Activated CD8-positive, alpha-beta memory T cell treated with anti-CD3 and anti-CD28 coated beads, Interleukin-2, amount 10 ng/mL, durations not matched to agents 7 days and 5 days (primary cell): ENCODE results near the gene CCIN. TPM values are rescaled to one million over a fixed set of nuclear protein-coding genes. Genes with fewer than 3 reads are reported as not detected.
"Not testable (repeated sequence)": the region's sequence is repeated elsewhere in the genome, so short reads cannot be mapped to it uniquely, and the experiment has no call there.

Experiments used
- ATAC-seq: fragments of 150-1000 bp; cut with Tn5 transposase; one replicate; pipeline ENCODE4 v1.10.0; 2021; ENCODE audit warnings: moderate library complexity
- CTCF ChIA-PET: fragments of 350-600 bp; sonication (Branson Sonifier 250); formaldehyde crosslinking; loops from one replicate; lab custom pipeline; 2021; ENCODE audit warnings: antibody characterized with exemption; lab: Charles Lee
- DNase-seq: peaks from one replicate; pipeline ENCODE4 v3.0.0-alpha.2; 2020
- H3K27ac Mint-ChIP-seq: one replicate; pipeline ENCODE4 v1.8.0; 2021; ENCODE audit warnings: mild to moderate bottlenecking, mixed read lengths
- H3K27me3 Mint-ChIP-seq: one replicate; pipeline ENCODE4 v1.8.0; 2021; ENCODE audit warnings: mixed read lengths
- H3K36me3 Mint-ChIP-seq: one replicate; pipeline ENCODE4 v1.8.0; 2021; ENCODE audit warnings: mild to moderate bottlenecking, mixed read lengths
- H3K4me1 Mint-ChIP-seq: one replicate; pipeline ENCODE4 v1.8.0; 2021; ENCODE audit warnings: mixed read lengths
- H3K4me3 Mint-ChIP-seq: one replicate; pipeline ENCODE4 v1.8.0; 2021; ENCODE audit warnings: mild to moderate bottlenecking, moderate library complexity, mixed read lengths
- H3K9me3 Mint-ChIP-seq: one replicate; pipeline ENCODE4 v1.8.0; 2022; ENCODE audit warnings: low read depth, mixed read lengths
- total RNA-seq, 2 experiments: library from RNA; stranded (reverse); gene quantifications; one replicate each; pipeline ENCODE4 v1.2.3, GENCODE V29; 2021

CCIN gene
- total RNA-seq, 2 experiments from 2014 or later = 0.15 TPM; not detected in 1

- no peak for DNase-seq
- Mint-ChIP-seq H3K27ac (no peak overlapping the region), H3K9me3 (no peaks in the 10 kb centered on the region), H3K4me1 (peaks cover 51% of the 10 kb centered on the region), H3K27me3 (no peaks in the 10 kb centered on the region), H3K4me3 (no peak overlapping the region), H3K36me3 (peaks cover 57% of the 10 kb centered on the region)
- CTCF ChIA-PET = interaction anchor here (0.5 to 5.2 kb wide), 5 partner anchors 11 to 117 kb away, joined by 3 to 33 read pairs (median 8); partner anchors contain the start of genes GLIPR2 and RECK
- ATAC-seq = no peak
Observed at GRCh38 chr9:36153746-36154145, 15.4 kb upstream of the CCIN start.

GRCh38 chr9:36154331-36154952, 14.7 kb upstream of the CCIN start:
- DNase-seq = no peak
- no peaks in the 10 kb centered on the region for H3K9me3 Mint-ChIP-seq
- H3K36me3 Mint-ChIP-seq = peaks cover 61% of the 10 kb centered on the region
- no peak overlapping the region for H3K4me3 Mint-ChIP-seq
- H3K27ac Mint-ChIP-seq = no peak overlapping the region
- H3K27me3 Mint-ChIP-seq = no peaks in the 10 kb centered on the region
- H3K4me1 Mint-ChIP-seq = peaks cover 45% of the 10 kb centered on the region
- no peak for ATAC-seq
- CTCF ChIA-PET = interaction anchor here (0.8 to 5.2 kb wide), 5 partner anchors 11 to 51 kb away, joined by 3 to 33 read pairs (median 8); partner anchors contain the start of gene GLIPR2

GRCh38 chr9:36156116-36156515, 13.1 kb upstream of the CCIN start:
- ATAC-seq (no peak), DNase-seq (no peak)
- Mint-ChIP-seq H3K9me3 (no peaks in the 10 kb centered on the region), H3K4me1 (peaks cover 29% of the 10 kb centered on the region), H3K27me3 (no peaks in the 10 kb centered on the region), H3K36me3 (peaks cover 54% of the 10 kb centered on the region), H3K4me3 (no peak overlapping the region), H3K27ac (no peak overlapping the region)
- CTCF ChIA-PET = interaction anchor here (1.2 to 5.2 kb wide), 3 partner anchors 9 to 53 kb away, joined by 4 to 33 read pairs (median 5); no protein-coding TSS in a partner anchor

- no peak for ATAC-seq
- peaks cover 13% of the 10 kb centered on the region for H3K4me1 Mint-ChIP-seq
- no peak overlapping the region for H3K4me3 Mint-ChIP-seq
- H3K9me3 Mint-ChIP-seq = no peaks in the 10 kb centered on the region
- H3K36me3 Mint-ChIP-seq = peaks cover 44% of the 10 kb centered on the region
- CTCF ChIA-PET = interaction anchor here (1.1 to 5.2 kb wide), 3 partner anchors 7 to 55 kb away, joined by 4 to 33 read pairs (median 5); no protein-coding TSS in a partner anchor
- no peak overlapping the region for H3K27ac Mint-ChIP-seq
- DNase-seq = no peak
- H3K27me3 Mint-ChIP-seq = no peaks in the 10 kb centered on the region
Observed at GRCh38 chr9:36158122-36158521, 11.1 kb upstream of the CCIN start.

GRCh38 chr9:36158917-36159316, 10.3 kb upstream of the CCIN start:
- Mint-ChIP-seq H3K4me1 (peaks cover 9% of the 10 kb centered on the region), H3K36me3 (peaks cover 40% of the 10 kb centered on the region), H3K9me3 (no peaks in the 10 kb centered on the region), H3K4me3 (no peak overlapping the region), H3K27me3 (no peaks in the 10 kb centered on the region), H3K27ac (no peak overlapping the region)
- ATAC-seq (no peak), DNase-seq (no peak)
- CTCF ChIA-PET = interaction anchor here (0.8 to 1.3 kb wide), 3 partner anchors 55 to 136 kb away, joined by 3 to 4 read pairs (median 3); no protein-coding TSS in a partner anchor

GRCh38 chr9:36159509-36159908, 9.7 kb upstream of the CCIN start:
- H3K4me1 Mint-ChIP-seq = not testable (repeated sequence)

GRCh38 chr9:36160126-36160525, 9.1 kb upstream of the CCIN start:
- H3K4me3 Mint-ChIP-seq, DNase-seq, ATAC-seq, H3K27ac Mint-ChIP-seq, H3K4me1 Mint-ChIP-seq, H3K9me3 Mint-ChIP-seq, H3K27me3 Mint-ChIP-seq: not testable (repeated sequence)
- peaks cover 31% of the 10 kb centered on the region for H3K36me3 Mint-ChIP-seq
- CTCF ChIA-PET = interaction anchor here (1.2 kb wide), 1 partner anchor 55 kb away, joined by 3 read pairs; no protein-coding TSS in a partner anchor

More at GRCh38 chr9:36159509-36159908, 9.7 kb upstream of the CCIN start:
- peaks cover 35% of the 10 kb centered on the region for H3K36me3 Mint-ChIP-seq
- H3K9me3 Mint-ChIP-seq, DNase-seq, H3K4me3 Mint-ChIP-seq, H3K27me3 Mint-ChIP-seq, H3K27ac Mint-ChIP-seq, ATAC-seq: not testable (repeated sequence)
- CTCF ChIA-PET = interaction anchor here (0.9 to 1.3 kb wide), 2 partner anchors 56 to 57 kb away, joined by 3 to 4 read pairs; no protein-coding TSS in a partner anchor

GRCh38 chr9:36161187-36161586, 8.0 kb upstream of the CCIN start:
- Mint-ChIP-seq H3K27me3 (peaks cover 5% of the 10 kb centered on the region), H3K36me3 (peaks cover 24% of the 10 kb centered on the region), H3K4me3 (no peak overlapping the region), H3K9me3 (no peaks in the 10 kb centered on the region), H3K27ac (no peak overlapping the region), H3K4me1 (peaks cover 4% of the 10 kb centered on the region)
- CTCF ChIA-PET = interaction anchor here (1.2 kb wide), 1 partner anchor 56 kb away, joined by 3 read pairs; no protein-coding TSS in a partner anchor
- ATAC-seq = no peak
- no peak for DNase-seq

- H3K9me3 Mint-ChIP-seq = no peaks in the 10 kb centered on the region
- H3K27ac Mint-ChIP-seq = no peak overlapping the region
- ATAC-seq (no peak), DNase-seq (no peak)
- H3K27me3 Mint-ChIP-seq = peaks cover 7% of the 10 kb centered on the region
- peaks cover 18% of the 10 kb centered on the region for H3K36me3 Mint-ChIP-seq
- no peak overlapping the region for H3K4me3 Mint-ChIP-seq
- CTCF ChIA-PET = interaction anchor here (1.8 to 9.6 kb wide), 2 partner anchors 11 to 59 kb away, joined by 5 to 295 read pairs; no protein-coding TSS in a partner anchor
- peaks cover 6% of the 10 kb centered on the region for H3K4me1 Mint-ChIP-seq
Observed at GRCh38 chr9:36162211-36162738, 6.9 kb upstream of the CCIN start.

- H3K4me3 Mint-ChIP-seq = no peak overlapping the region
- H3K27ac Mint-ChIP-seq = no peak overlapping the region
- H3K9me3 Mint-ChIP-seq = no peaks in the 10 kb centered on the region
- peaks cover 15% of the 10 kb centered on the region for H3K27me3 Mint-ChIP-seq
- H3K36me3 Mint-ChIP-seq = peaks cover 11% of the 10 kb centered on the region
- CTCF ChIA-PET = interaction anchor here (0.6 to 9.6 kb wide), 11 partner anchors 7 to 75 kb away, joined by 3 to 295 read pairs (median 5); partner anchors contain the start of gene CLTA
- ATAC-seq (no peak), DNase-seq (no peak)
- H3K4me1 Mint-ChIP-seq = peaks cover 7% of the 10 kb centered on the region
Observed at GRCh38 chr9:36163049-36163785, 6.0 kb upstream of the CCIN start.

GRCh38 chr9:36163786-36164170, 5.4 kb upstream of the CCIN start:
- ATAC-seq (no peak), DNase-seq (no peak)
- peaks cover 17% of the 10 kb centered on the region for H3K27me3 Mint-ChIP-seq
- H3K4me3 Mint-ChIP-seq = no peak overlapping the region
- H3K4me1 Mint-ChIP-seq = peaks cover 7% of the 10 kb centered on the region
- peaks cover 7% of the 10 kb centered on the region for H3K36me3 Mint-ChIP-seq
- CTCF ChIA-PET = interaction anchor here (0.6 to 9.6 kb wide), 13 partner anchors 8 to 156 kb away, joined by 3 to 295 read pairs (median 4); partner anchors contain the start of gene CLTA
- no peaks in the 10 kb centered on the region for H3K9me3 Mint-ChIP-seq
- H3K27ac Mint-ChIP-seq = no peak overlapping the region

GRCh38 chr9:36164372-36164771, 4.8 kb upstream of the CCIN start:
- Mint-ChIP-seq H3K4me3 (no peak overlapping the region), H3K27ac (no peak overlapping the region), H3K9me3 (no peaks in the 10 kb centered on the region), H3K4me1 (peaks cover 7% of the 10 kb centered on the region), H3K36me3 (peaks cover 4% of the 10 kb centered on the region), H3K27me3 (peaks cover 22% of the 10 kb centered on the region)
- ATAC-seq (no peak), DNase-seq (no peak)
- CTCF ChIA-PET = interaction anchor here (0.9 to 9.6 kb wide), 12 partner anchors 8 to 156 kb away, joined by 3 to 295 read pairs (median 4); partner anchors contain the start of genes CLTA and GLIPR2

GRCh38 chr9:36164989-36165388, 4.2 kb upstream of the CCIN start:
- Mint-ChIP-seq H3K9me3 (no peaks in the 10 kb centered on the region), H3K4me1 (peaks cover 7% of the 10 kb centered on the region), H3K27me3 (peaks cover 25% of the 10 kb centered on the region), H3K36me3 (peaks cover 4% of the 10 kb centered on the region), H3K4me3 (no peak overlapping the region), H3K27ac (no peak overlapping the region)
- ATAC-seq (no peak), DNase-seq (no peak)
- CTCF ChIA-PET = interaction anchor here (0.9 to 9.6 kb wide), 14 partner anchors 9 to 157 kb away, joined by 3 to 295 read pairs (median 6); partner anchors contain the start of genes CLTA, GLIPR2 and RECK
